Measurements from ENCODE around the gene KLHL29. TPM values are rescaled to one million over a fixed set of nuclear protein-coding genes. Genes with fewer than 3 reads are reported as not detected.

KLHL29 gene
- total RNA-seq, 2 donors from 2014 or later: 2.9 to 4.6 TPM

GRCh38 chr2:23565374-23565773 is 180.4 kb downstream of the KLHL29 start:
- ATAC-seq: no peak
- intact Hi-C loops (cut with DNase I, micrococcal nuclease): no loop called here
- DNase-seq: no peak

DNA sequence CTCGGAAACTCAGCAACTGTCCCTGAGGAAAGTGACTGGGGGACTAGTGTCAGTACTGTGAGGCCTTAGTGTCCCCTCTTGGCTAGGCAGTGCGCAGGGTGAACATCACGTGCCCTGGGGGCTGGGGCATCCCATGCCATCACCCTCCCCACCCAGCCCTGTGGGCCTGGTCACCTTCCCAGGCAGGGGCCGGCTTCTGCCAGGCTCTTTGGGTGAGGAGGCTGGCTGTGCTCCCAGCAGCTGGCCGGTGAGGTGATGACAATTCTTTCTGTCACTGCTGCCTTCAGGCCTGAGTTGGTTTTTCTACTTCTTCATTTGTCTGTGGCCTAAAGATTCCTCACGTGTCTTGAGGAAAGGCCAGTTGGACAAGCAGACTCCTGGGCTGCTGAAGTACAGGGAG is 180.8 kb downstream of the KLHL29 start:
- DNase-seq: no peak
- ATAC-seq: no peak
- intact Hi-C loops (cut with DNase I, micrococcal nuclease): no loop called here

- DNase-seq: peak in 1 of 2 donors; percentile 25
- no peak for ATAC-seq
- intact Hi-C loops (cut with DNase I, micrococcal nuclease): no loop called here
Measured at GRCh38 chr2:23566241-23567142, 181.5 kb downstream of the KLHL29 start.

GRCh38 chr2:23567161-23567756 is 182.3 kb downstream of the KLHL29 start:
- intact Hi-C loops (cut with DNase I, micrococcal nuclease): no loop called here
- no peak for DNase-seq
- ATAC-seq: no peak

DNA sequence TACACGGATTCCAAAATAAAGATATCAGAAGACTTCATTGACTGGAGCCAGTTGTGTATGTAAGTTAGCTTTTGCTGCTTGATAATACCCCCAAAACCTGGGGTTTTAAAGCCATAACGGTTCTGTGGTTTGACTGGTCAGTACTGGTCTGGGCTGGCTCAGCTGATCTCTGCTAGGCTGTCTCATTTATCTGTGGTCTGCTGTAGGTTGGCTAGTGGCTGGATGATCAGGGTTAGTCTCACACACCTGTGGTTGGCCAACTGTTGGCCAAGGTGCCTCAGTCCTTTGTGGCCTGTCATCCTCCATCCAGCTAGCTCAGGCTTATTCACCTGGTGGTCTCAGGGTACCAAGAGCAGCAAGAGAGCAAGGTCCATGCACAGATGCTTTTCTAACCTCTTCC is 183.2 kb downstream of the KLHL29 start:
- no peak for DNase-seq
- intact Hi-C loops (cut with DNase I, micrococcal nuclease): no loop called here
- ATAC-seq: no peak

GRCh38 chr2:23568626-23569190 is 183.7 kb downstream of the KLHL29 start:
- no peak for DNase-seq
- ATAC-seq: no peak
- intact Hi-C loops (cut with DNase I, micrococcal nuclease): no loop called here

- ATAC-seq (no peak), DNase-seq (no peak)
- intact Hi-C loops (cut with DNase I, micrococcal nuclease): no loop called here
Measured at GRCh38 chr2:23569761-23570365, 184.9 kb downstream of the KLHL29 start.

GRCh38 chr2:23571085-23571484 is 186.1 kb downstream of the KLHL29 start:
- intact Hi-C loops (cut with DNase I, micrococcal nuclease): no loop called here
- no peak for DNase-seq
- ATAC-seq: no peak

DNA sequence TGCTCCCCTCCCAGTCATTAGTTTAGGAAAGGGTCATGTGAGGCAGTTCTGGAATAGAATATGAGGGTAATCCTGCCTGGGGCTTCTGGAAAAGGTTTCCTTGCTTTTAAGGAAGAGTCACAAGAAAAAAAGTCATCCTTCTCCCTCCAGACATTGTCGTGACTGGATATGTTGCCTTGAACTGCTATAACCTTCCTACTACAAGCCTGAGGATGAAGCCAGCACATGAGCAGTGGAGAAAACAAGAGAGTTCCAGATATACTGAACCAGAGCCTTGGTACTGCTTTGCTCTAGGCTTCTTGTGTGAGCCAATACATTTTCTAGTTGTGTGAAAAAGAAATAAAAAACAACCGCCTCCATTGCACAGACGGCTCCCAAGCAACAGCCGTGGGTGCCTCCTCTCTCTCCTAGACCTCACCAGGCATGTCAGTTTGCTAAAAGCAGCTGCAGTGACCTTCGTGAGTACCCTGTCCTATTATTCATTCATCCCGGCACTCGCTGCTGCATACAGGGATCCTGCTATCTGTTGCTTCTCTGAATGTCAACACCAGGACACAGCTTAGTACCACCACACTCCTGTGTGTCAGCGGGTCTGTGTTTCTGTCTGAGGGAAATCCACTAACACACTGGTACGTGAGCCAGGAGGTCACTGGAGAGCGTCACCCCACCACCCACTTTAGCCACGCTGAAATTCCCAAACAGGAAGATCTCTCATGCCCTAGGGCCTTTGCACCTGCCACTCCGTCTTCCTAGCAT is 186.7 kb downstream of the KLHL29 start:
- no peak for DNase-seq
- intact Hi-C loops (cut with DNase I, micrococcal nuclease): no loop called here
- no peak for ATAC-seq

DNA sequence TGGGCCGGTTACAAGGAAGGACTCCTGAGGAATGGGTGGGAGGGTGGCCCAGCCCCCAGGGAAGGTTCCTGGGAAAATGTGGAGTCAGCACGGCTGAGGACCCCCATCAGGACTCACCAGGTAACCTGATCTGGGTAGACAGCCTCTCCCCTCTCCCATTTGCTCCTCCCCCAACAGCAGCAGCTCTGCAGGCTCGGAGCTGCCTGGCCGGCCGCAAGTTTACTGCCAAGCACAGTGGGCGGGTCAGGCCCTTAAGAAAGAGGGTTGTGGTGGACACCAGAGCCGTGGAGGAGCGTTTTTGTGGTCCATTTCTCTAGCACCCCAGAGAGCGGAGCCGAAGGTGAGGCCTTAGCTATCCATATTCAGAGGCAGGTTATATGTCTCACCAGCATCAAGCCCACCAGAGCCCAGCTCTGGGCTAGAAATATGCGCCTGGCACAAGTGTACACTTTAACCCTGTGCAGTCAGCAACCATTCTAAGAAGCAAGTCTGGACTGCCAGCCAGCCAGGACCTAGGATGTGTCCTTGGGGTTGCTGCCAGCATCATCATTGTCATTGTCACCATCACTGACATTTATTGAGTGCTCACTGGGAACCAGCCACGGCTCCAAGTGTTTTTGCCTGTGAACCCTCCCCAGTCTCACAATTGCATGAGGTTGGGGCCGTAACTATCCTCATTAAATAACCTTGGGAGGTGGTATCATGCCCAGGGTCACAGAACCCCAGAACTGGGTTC is 190.1 kb downstream of the KLHL29 start:
- DNase-seq: no peak
- intact Hi-C loops (cut with DNase I, micrococcal nuclease): no loop called here
- ATAC-seq: no peak

- no peak for ATAC-seq
- intact Hi-C loops (cut with DNase I, micrococcal nuclease): no loop called here
- no peak for DNase-seq
Measured at GRCh38 chr2:23578964-23579671, 194.1 kb downstream of the KLHL29 start.

DNA sequence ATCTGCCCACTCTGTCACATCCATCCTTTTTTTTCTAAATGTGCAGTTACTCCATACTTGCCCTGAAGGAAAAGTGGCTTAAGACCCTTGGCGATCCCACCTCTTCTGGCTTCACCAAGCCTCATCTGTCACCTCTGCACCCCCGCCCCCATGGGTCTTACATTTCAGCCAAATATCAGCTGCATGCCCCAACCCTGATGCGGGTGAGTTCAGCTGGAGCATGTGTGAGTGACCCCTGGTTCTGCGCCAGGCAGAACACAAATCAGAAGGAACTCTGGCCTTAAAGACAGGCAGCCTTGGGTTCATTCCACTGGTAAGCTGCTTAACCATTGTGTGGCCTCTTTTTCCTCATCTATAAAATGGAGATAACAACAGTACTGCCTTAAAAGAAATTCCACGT is 194.7 kb downstream of the KLHL29 start:
- ATAC-seq: no peak
- intact Hi-C loops (cut with DNase I, micrococcal nuclease): no loop called here
- no peak for DNase-seq

GRCh38 chr2:23583467-23583866 is 198.5 kb downstream of the KLHL29 start:
- ATAC-seq (no peak), DNase-seq (no peak)
- intact Hi-C loops (cut with DNase I, micrococcal nuclease): no loop called here

DNA sequence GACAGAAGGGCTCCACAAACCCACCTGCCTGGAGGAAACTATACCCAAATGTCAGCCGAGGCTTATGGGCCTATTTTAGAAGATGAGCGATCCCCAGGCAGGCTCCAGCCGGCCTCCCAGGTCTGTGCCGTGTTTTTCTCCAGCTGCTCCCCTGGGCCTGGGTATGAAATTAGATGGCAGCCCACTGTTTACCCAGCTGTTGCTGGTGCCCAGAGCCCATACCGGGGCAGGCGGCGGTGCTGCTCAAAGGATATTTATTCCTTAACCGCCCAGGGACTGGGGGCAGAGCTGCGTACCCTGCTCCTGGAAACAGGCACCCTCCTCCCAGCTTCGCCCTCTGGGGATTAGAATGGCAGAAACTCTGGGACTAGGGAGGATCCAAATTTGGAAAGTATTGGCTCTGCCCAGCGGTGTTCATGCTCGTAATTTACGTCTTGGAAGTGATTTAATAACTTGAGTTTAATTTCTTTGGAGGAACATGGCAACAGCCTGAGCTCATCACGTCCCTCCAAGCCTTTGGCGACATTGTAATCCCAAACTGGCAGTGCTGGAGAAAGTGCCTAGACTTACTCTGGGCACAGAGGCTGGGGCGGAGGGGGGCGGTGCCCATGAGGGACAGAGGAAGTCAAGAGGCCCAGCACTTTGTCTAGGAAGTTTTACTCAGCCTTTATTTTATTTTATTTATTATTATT is 199.2 kb downstream of the KLHL29 start:
- no peak for ATAC-seq
- intact Hi-C loops (cut with DNase I, micrococcal nuclease): no loop called here
- DNase-seq: no peak

DNA sequence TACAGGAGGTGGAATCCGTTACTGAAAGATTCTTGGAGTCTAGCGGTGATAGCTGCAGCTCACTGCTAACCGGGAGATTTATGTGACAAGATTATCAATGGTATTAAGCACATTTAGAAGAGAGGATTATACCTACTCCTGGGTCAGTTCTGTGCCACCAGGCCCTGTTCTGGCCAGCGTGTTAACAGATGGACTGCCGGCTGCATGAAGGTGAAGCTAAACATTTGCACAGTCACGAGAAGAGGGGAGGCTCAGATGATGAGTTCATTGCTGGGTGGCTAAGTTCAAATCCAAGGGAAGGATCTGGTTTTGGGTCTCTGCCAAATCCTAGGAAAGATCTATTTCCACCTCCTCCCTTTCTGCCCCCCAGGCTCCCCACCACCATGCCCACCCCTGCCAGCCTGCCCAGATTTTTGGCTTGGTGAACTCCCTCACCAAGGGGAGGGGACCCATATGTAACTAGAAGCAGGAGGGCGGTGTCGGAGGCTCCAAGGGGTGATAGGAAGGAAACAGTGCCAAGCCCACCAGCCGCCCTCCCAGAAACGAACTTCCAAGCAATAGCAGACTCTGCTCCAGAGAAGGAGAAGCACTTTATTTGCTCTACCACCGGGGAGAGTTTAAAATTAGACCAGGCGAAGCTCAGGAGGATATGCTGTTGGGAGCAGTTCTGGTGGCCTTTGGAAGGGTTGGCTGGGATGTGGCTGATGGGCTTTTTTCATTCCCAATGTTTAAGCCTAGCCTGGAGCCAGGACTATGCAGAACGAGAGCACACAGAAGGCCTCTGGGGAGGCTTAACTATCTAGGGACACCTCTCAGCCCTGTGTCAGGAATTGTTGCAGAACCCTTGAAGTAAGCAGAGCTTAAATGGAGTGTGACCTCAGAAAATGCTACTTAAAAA is 200.5 kb downstream of the KLHL29 start:
- ATAC-seq (no peak), DNase-seq (no peak)
- intact Hi-C loops (cut with DNase I, micrococcal nuclease): no loop called here

- intact Hi-C loops (cut with DNase I, micrococcal nuclease): no loop called here
- no peak for ATAC-seq
- no peak for DNase-seq
Measured at GRCh38 chr2:23586741-23587306, 201.8 kb downstream of the KLHL29 start.

Measured in left colon (tissue), 2 donors.